DOHH2 (cell line): ENCODE data around the gene IL33.

Experiments used
- H3F3A ChIP-seq: fragments of 200-600 bp; sonication (generic), shearing (Covaris generic); 2 replicates; pipeline ENCODE4 v1.6.0; 2016; ENCODE audit warnings: antibody characterized with exemption, mild to moderate bottlenecking; ENCODE audit not compliant: control insufficient read depth, insufficient read depth
- H3K27ac ChIP-seq: fragments of 200-600 bp; sonication (generic); 2 replicates; pipeline ENCODE4 v1.5.1; 2014; ENCODE audit warnings: low read depth, mild to moderate bottlenecking, low read length, moderate library complexity
- H3K27me3 ChIP-seq: fragments of 200-600 bp; sonication (generic); 2 replicates; pipeline ENCODE4 v1.6.1; 2014; ENCODE audit warnings: mild to moderate bottlenecking, low read length, mixed read lengths; ENCODE audit not compliant: control insufficient read depth
- H3K36me3 ChIP-seq: fragments of 200-600 bp; sonication (generic); 2 replicates; pipeline ENCODE4 v1.6.1; 2014; ENCODE audit warnings: mild to moderate bottlenecking, low read length, moderate library complexity, mixed read lengths; ENCODE audit not compliant: control insufficient read depth
- H3K4me1 ChIP-seq: fragments of 200-600 bp; sonication (generic); 2 replicates; pipeline ENCODE4 v1.6.1; 2014; ENCODE audit warnings: mild to moderate bottlenecking, low read length, mixed read lengths; ENCODE audit not compliant: control insufficient read depth
- H3K4me2 ChIP-seq: fragments of 200-600 bp; sonication (generic); 2 replicates; pipeline ENCODE4 v1.6.0; 2014; ENCODE audit warnings: mild to moderate bottlenecking, low read length, moderate library complexity
- H3K4me3 ChIP-seq: fragments of 200-600 bp; sonication (generic); 2 replicates; pipeline ENCODE4 v1.5.1; 2014; ENCODE audit warnings: mild to moderate bottlenecking, low read length, mixed read lengths
- H3K79me2 ChIP-seq: fragments of 200-600 bp; sonication (generic); 2 replicates; pipeline ENCODE4 v1.6.1; 2014; ENCODE audit warnings: mild to moderate bottlenecking, low read length, mixed read lengths; ENCODE audit not compliant: control insufficient read depth
- H3K9me2 ChIP-seq: fragments of 200-600 bp; sonication (generic); replicated peaks from 2 replicates; pipeline ENCODE4 v1.6.1; 2014; ENCODE audit warnings: mild to moderate bottlenecking, low read length, mixed read lengths; ENCODE audit not compliant: control insufficient read depth
- H3K9me3 ChIP-seq: fragments of 200-600 bp; sonication (generic); 2 replicates; pipeline ENCODE4 v1.6.1; 2014; ENCODE audit warnings: antibody characterized with exemption, low read length, mixed read lengths; ENCODE audit not compliant: control insufficient read depth, insufficient read depth
- H4K20me1 ChIP-seq: fragments of 200-600 bp; sonication (generic); 2 replicates; pipeline ENCODE4 v1.6.0; 2014; ENCODE audit warnings: low read depth, mild to moderate bottlenecking, antibody characterized with exemption, low read length, moderate library complexity; ENCODE audit not compliant: control insufficient read depth, insufficient read depth
- CTCF ChIP-seq: fragments of 200-600 bp; sonication (generic); IDR thresholded peaks from one replicate; pipeline ENCODE4 v1.5.1; 2014; ENCODE audit warnings: antibody characterized with exemption, mild to moderate bottlenecking, low read depth, low read length; ENCODE audit not compliant: poor library complexity, severe bottlenecking
- EZH2phosphoT487 ChIP-seq: fragments of 200-600 bp; sonication (generic); IDR thresholded peaks from 2 replicates; pipeline ENCODE4 v1.6.1; 2017; ENCODE audit warnings: borderline replicate concordance, mild to moderate bottlenecking, antibody characterized with exemption, low read length, moderate library complexity, mixed read lengths

Gene IL33

GRCh38 chr9:6186691-6187090 lies 28.9 kb upstream of the IL33 start:
- Histone ChIP-seq H3K27ac (no peak overlapping the region), H3K4me1 (no peaks in the 10 kb centered on the region), H3F3A (no peaks in the 10 kb centered on the region), H3K9me3 (no peaks in the 10 kb centered on the region), H3K4me3 (no peak overlapping the region), H4K20me1 (no peaks in the 10 kb centered on the region), H3K9me2 (no peaks in the 10 kb centered on the region), H3K79me2 (no peaks in the 10 kb centered on the region), H3K36me3 (no peaks in the 10 kb centered on the region), H3K27me3 (no peaks in the 10 kb centered on the region), H3K4me2 (no peak overlapping the region)
- TF ChIP-seq EZH2phosphoT487 (no peak), CTCF (no peak)

- H3K4me2 ChIP-seq = no peak overlapping the region
- no peaks in the 10 kb centered on the region for H3K9me2 ChIP-seq
- no peaks in the 10 kb centered on the region for H4K20me1 ChIP-seq
- no peak overlapping the region for H3K4me3 ChIP-seq
- TF ChIP-seq CTCF = no peak
- no peak for TF ChIP-seq EZH2phosphoT487
- no peaks in the 10 kb centered on the region for H3K36me3 ChIP-seq
- H3K4me1 ChIP-seq = no peaks in the 10 kb centered on the region
- H3K79me2 ChIP-seq = no peaks in the 10 kb centered on the region
- H3K9me3 ChIP-seq = no peaks in the 10 kb centered on the region
- 0 out of 2 replicates have a peak, but pooled peaks cover 3% of the 10 kb centered on the region for H3K27me3 ChIP-seq
- no peak overlapping the region for H3K27ac ChIP-seq
- H3F3A ChIP-seq = no peaks in the 10 kb centered on the region
These were observed 28.3 kb upstream of the IL33 start for GRCh38 chr9:6187272-6187671.

- no peak overlapping the region for H3K27ac ChIP-seq
- H3K4me1 ChIP-seq = no peaks in the 10 kb centered on the region
- H3F3A ChIP-seq = no peaks in the 10 kb centered on the region
- no peaks in the 10 kb centered on the region for H3K36me3 ChIP-seq
- no peak overlapping the region for H3K4me2 ChIP-seq
- H4K20me1 ChIP-seq = no peaks in the 10 kb centered on the region
- no peaks in the 10 kb centered on the region for H3K9me3 ChIP-seq
- no peaks in the 10 kb centered on the region for H3K9me2 ChIP-seq
- no peak overlapping the region for H3K4me3 ChIP-seq
- TF ChIP-seq EZH2phosphoT487 (no peak), CTCF (no peak)
- H3K79me2 ChIP-seq = no peaks in the 10 kb centered on the region
- 0 out of 2 replicates have a peak, but pooled peaks cover 5% of the 10 kb centered on the region for H3K27me3 ChIP-seq
These were observed 27.1 kb upstream of the IL33 start for GRCh38 chr9:6188466-6188865.
